ENCODE results near the gene CDH2.

CDH2 gene

DNA sequence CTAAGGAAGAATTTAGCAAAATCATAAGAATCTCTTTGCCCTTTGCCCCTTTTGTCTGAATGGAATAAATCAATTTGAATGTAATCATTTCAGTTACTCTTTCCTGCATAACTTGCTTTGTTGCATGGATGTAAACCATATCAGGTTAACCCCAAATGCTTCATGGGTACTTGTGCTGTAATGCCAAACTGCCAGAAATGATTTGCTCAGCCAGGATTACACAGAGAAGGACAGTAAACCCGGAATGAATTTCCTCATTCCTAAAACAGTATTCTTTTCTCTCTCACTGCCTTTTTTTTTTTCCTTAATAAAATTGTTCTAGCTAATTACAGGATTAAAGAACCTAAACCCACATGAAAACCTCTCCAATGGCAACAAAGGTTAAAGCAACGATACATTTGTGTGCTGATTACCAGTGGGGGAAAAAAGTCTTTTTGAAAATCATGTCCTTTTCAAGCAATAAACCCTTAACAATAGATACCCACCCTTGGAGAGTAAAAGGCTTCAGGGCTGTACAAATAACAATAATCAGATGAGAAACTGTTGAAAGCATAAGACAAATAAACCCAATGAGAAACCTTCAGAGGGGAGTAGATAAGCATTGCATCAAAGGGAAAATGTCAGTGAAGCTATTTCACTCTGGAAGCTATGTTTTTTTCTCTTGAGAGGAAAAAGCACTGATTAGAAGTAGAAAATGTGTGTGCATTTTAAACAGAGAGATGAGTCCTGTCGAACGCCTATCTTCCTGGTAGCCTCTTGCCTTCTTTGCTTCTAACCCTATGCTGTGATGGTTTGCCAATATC is 275.3 kb downstream of the CDH2 start:
- no peak for DNase-seq (ENCODE audit: low read depth)
